Neuronal stem cell (in vitro differentiated cells): Measurements from ENCODE around the gene SUN3.
"Not testable (repeated sequence)": the region's sequence is repeated elsewhere in the genome, so short reads cannot be mapped to it uniquely, and the experiment has no call there.

Experiments used
- DNase-seq: peaks from one replicate; pipeline ENCODE4 v3.0.0-alpha.2; 2013; ENCODE audit warnings: low spot score
- H2AFZ ChIP-seq: one replicate; pipeline ENCODE4 v1.6.1; 2013; ENCODE audit warnings: mild to moderate bottlenecking, low read length, inconsistent platforms
- H2AK5ac ChIP-seq: 2 replicates; pipeline ENCODE4 v1.6.1; 2013; ENCODE audit warnings: low read depth, mild to moderate bottlenecking, inconsistent platforms, low read length, moderate library complexity, mixed read lengths
- H2BK120ac ChIP-seq: 2 replicates; pipeline ENCODE4 v1.6.1; 2013; ENCODE audit warnings: low read depth, mild to moderate bottlenecking, inconsistent platforms, low read length, moderate library complexity, mixed read lengths
- H2BK12ac ChIP-seq: one replicate; pipeline ENCODE4 v1.6.1; 2013; ENCODE audit warnings: low read length, inconsistent platforms
- H2BK15ac ChIP-seq: 2 replicates; pipeline ENCODE4 v1.6.1; 2013; ENCODE audit warnings: mild to moderate bottlenecking, low read length, inconsistent platforms, mixed read lengths
- H2BK5ac ChIP-seq: one replicate; pipeline ENCODE4 v1.6.1; 2013; ENCODE audit warnings: inconsistent platforms, mild to moderate bottlenecking, low read length, moderate library complexity
- H3K14ac ChIP-seq: one replicate; pipeline ENCODE4 v1.6.1; 2013; ENCODE audit warnings: low read length, inconsistent platforms
- H3K18ac ChIP-seq: 2 replicates; pipeline ENCODE4 v1.6.1; 2013; ENCODE audit warnings: low read length, inconsistent platforms
- H3K23ac ChIP-seq: 2 replicates; pipeline ENCODE4 v1.6.1; 2013; ENCODE audit warnings: low read depth, mild to moderate bottlenecking, mixed read lengths, low read length, inconsistent platforms; ENCODE audit not compliant: poor library complexity
- H3K27ac ChIP-seq: replicated peaks from 3 replicates; pipeline ENCODE4 v1.5.1; 2013; ENCODE audit warnings: low read length, inconsistent platforms
- H3K27me3 ChIP-seq, 3 experiments: 2 replicates each; pipeline ENCODE4 v1.6.1; 2013; ENCODE audit warnings: low read length in 3 of 3, mild to moderate bottlenecking in 2 of 3, inconsistent platforms in 1 of 3, low read depth in 1 of 3, mixed read lengths in 1 of 3, moderate library complexity in 1 of 3; ENCODE audit not compliant: control insufficient read depth in 3 of 3, insufficient read depth in 3 of 3
- H3K36me3 ChIP-seq, 2 donors: replicated peaks in 1 of 2; 2 replicates each; pipeline ENCODE4 v1.6.1; 2013; ENCODE audit warnings: low read length in 2 of 2; ENCODE audit not compliant: control insufficient read depth in 2 of 2, insufficient read depth in 2 of 2
- H3K4ac ChIP-seq: 2 replicates; pipeline ENCODE4 v1.6.1; 2013; ENCODE audit warnings: inconsistent platforms, mild to moderate bottlenecking, low read length, moderate library complexity
- H3K4me1 ChIP-seq, 2 donors: 1 replicate in 1 of 2; 2 replicates in 1 of 2; pipeline ENCODE4 v1.6.1; 2013; ENCODE audit warnings: low read length in 2 of 2, low read depth in 1 of 2; ENCODE audit not compliant: control insufficient read depth in 2 of 2, insufficient read depth in 1 of 2
- H3K4me2 ChIP-seq: one replicate; pipeline ENCODE4 v1.6.1; 2013; ENCODE audit warnings: mild to moderate bottlenecking, low read length, inconsistent platforms; ENCODE audit not compliant: insufficient read depth, poor library complexity, severe bottlenecking
- H3K4me3 ChIP-seq, 2 donors: 2 replicates each; pipeline ENCODE4 v1.5.1; 2013; ENCODE audit warnings: low read length in 2 of 2, mild to moderate bottlenecking in 2 of 2, inconsistent platforms in 1 of 2, moderate library complexity in 1 of 2
- H3K79me1 ChIP-seq: one replicate; pipeline ENCODE4 v1.6.1; 2013; ENCODE audit warnings: low read depth, mild to moderate bottlenecking, inconsistent platforms, low read length, moderate library complexity
- H3K9ac ChIP-seq: one replicate; pipeline ENCODE4 v1.6.1; 2013; ENCODE audit warnings: mild to moderate bottlenecking, low read depth, low read length, inconsistent platforms; ENCODE audit not compliant: poor library complexity
- H3K9me3 ChIP-seq, 2 donors: replicated peaks in 1 of 2; 2 replicates each; pipeline versions ENCODE3 to v1.6.1; 2013; ENCODE audit warnings: low read length in 2 of 2, mild to moderate bottlenecking in 2 of 2, inconsistent platforms in 1 of 2, low read depth in 1 of 2, mixed read lengths in 1 of 2, moderate library complexity in 1 of 2; ENCODE audit not compliant: control insufficient read depth in 2 of 2, insufficient read depth in 1 of 2
- H4K8ac ChIP-seq: one replicate; pipeline ENCODE4 v1.6.1; 2013; ENCODE audit warnings: low read depth, mild to moderate bottlenecking, inconsistent platforms, low read length, moderate library complexity
- H4K91ac ChIP-seq: one replicate; pipeline ENCODE4 v1.6.1; 2013; ENCODE audit warnings: low read length, low read depth, mild to moderate bottlenecking, inconsistent platforms; ENCODE audit not compliant: poor library complexity
- WGBS, 2 donors: extraction: QIAGEN DNeasy Blood & Tissue Kit; methylation state at CpG; one replicate each; pipeline ENCODE4 v1.1.7; 2013; ENCODE audit warnings: missing lambda C conversion rate in 2 of 2, mixed read lengths in 1 of 2; ENCODE audit not compliant: insufficient read length in 2 of 2, insufficient replicate concordance in 1 of 2; ENCODE audit errors: extremely low coverage in 2 of 2; 5-methylcytosine and 5-hydroxymethylcytosine counted together

The SUN3 gene

GRCh38 chr7:47942651-47943050, 86.3 kb downstream of the SUN3 start:
- WGBS, 2 donors, result no CpG with 5 or more reads among the region's 10 CpGs
- not testable (repeated sequence) for DNase-seq, H2AK5ac ChIP-seq, H3K9ac ChIP-seq, H2BK15ac ChIP-seq, H3K4me2 ChIP-seq, H4K91ac ChIP-seq, H3K27ac ChIP-seq, H3K4me1 ChIP-seq, H3K18ac ChIP-seq, H3K14ac ChIP-seq, H4K8ac ChIP-seq, H2BK120ac ChIP-seq, H2BK5ac ChIP-seq, H3K4me3 ChIP-seq, H3K4ac ChIP-seq, H3K9me3 ChIP-seq, H3K36me3 ChIP-seq, H2AFZ ChIP-seq, H3K79me1 ChIP-seq, H3K23ac ChIP-seq
- peak overlapping the region; percentile 27 for H2BK12ac ChIP-seq
- H3K27me3 ChIP-seq, result peaks cover 0 to 19% (median 0%) of the 10 kb centered on the region in 3 experiments

- Histone ChIP-seq H2BK120ac (no peak overlapping the region), H3K4me2 (no peak overlapping the region), H3K4me3 (no peak overlapping the region), H3K18ac (no peak overlapping the region), H3K79me1 (no peaks in the 10 kb centered on the region), H2BK15ac (no peak overlapping the region), H3K23ac (no peak overlapping the region), H4K91ac (no peak overlapping the region), H2BK5ac (no peak overlapping the region), H3K9ac (no peak overlapping the region), H3K4me1 (peaks cover 9 to 10% of the 10 kb centered on the region in 2 donors), H3K4ac (no peak overlapping the region), H3K36me3 (peaks cover 0 to 2% of the 10 kb centered on the region in 2 donors), H4K8ac (no peak overlapping the region), H2AFZ (no peak overlapping the region), H2AK5ac (no peak overlapping the region), H3K27me3 (peaks cover 0 to 19% (median 0%) of the 10 kb centered on the region in 3 experiments), H3K27ac (no peak overlapping the region), H2BK12ac (no peak overlapping the region), H3K9me3 (no peaks in the 10 kb centered on the region), H3K14ac (no peak overlapping the region)
- 100% methylated on average over 1 of the region's 10 CpGs; no CpG with 5 or more reads in 1 of the 2 donors for WGBS, 2 donors
- DNase-seq, result no peak
Observed at GRCh38 chr7:47942132-47942531, 86.8 kb downstream of the SUN3 start.

- Histone ChIP-seq H3K9ac (no peak overlapping the region), H3K4ac (no peak overlapping the region), H2BK12ac (no peak overlapping the region), H3K9me3 (no peaks in the 10 kb centered on the region), H3K27me3 (peaks cover 0 to 19% (median 0%) of the 10 kb centered on the region in 3 experiments), H3K79me1 (no peaks in the 10 kb centered on the region), H4K8ac (no peak overlapping the region), H3K18ac (no peak overlapping the region), H3K27ac (no peak overlapping the region), H2BK120ac (no peak overlapping the region), H4K91ac (no peak overlapping the region), H3K4me1 (peaks cover 9 to 16% of the 10 kb centered on the region in 2 donors), H2BK5ac (no peak overlapping the region), H3K23ac (no peak overlapping the region), H3K4me2 (no peak overlapping the region), H2BK15ac (no peak overlapping the region), H2AK5ac (no peak overlapping the region), H3K36me3 (no peaks in the 10 kb centered on the region), H3K14ac (no peak overlapping the region), H2AFZ (no peak overlapping the region), H3K4me3 (no peak overlapping the region)
- DNase-seq, result no peak
- no CpG with 5 or more reads among the region's 9 CpGs for WGBS, 2 donors
Observed at GRCh38 chr7:47941136-47941844, 87.6 kb downstream of the SUN3 start.

GRCh38 chr7:47940088-47941013, 88.6 kb downstream of the SUN3 start:
- no peak overlapping the region for H4K8ac ChIP-seq
- H2AK5ac ChIP-seq, result no peak overlapping the region
- H3K36me3 ChIP-seq, result no peaks in the 10 kb centered on the region
- peak overlapping the region; percentile 26 for H2AFZ ChIP-seq
- H3K23ac ChIP-seq, result no peak overlapping the region
- no peak overlapping the region for H3K4me3 ChIP-seq
- H3K9me3 ChIP-seq, result no peaks in the 10 kb centered on the region
- H3K4me1 ChIP-seq, result peaks cover 9 to 21% of the 10 kb centered on the region in 2 donors
- no peak overlapping the region for H2BK120ac ChIP-seq
- no peak overlapping the region for H3K14ac ChIP-seq
- peaks cover 0 to 19% (median 0%) of the 10 kb centered on the region in 3 experiments for H3K27me3 ChIP-seq
- H3K9ac ChIP-seq, result no peak overlapping the region
- no CpG with 5 or more reads among the region's 14 CpGs for WGBS, 2 donors
- no peak overlapping the region for H3K4ac ChIP-seq
- H3K18ac ChIP-seq, result no peak overlapping the region
- H2BK12ac ChIP-seq, result no peak overlapping the region
- no peak overlapping the region for H2BK15ac ChIP-seq
- H4K91ac ChIP-seq, result no peak overlapping the region
- H3K4me2 ChIP-seq, result no peak overlapping the region
- H2BK5ac ChIP-seq, result no peak overlapping the region
- no peak overlapping the region for H3K27ac ChIP-seq
- DNase-seq, result no peak
- no peaks in the 10 kb centered on the region for H3K79me1 ChIP-seq
